ENCODE data around the gene GPR132.

DNA sequence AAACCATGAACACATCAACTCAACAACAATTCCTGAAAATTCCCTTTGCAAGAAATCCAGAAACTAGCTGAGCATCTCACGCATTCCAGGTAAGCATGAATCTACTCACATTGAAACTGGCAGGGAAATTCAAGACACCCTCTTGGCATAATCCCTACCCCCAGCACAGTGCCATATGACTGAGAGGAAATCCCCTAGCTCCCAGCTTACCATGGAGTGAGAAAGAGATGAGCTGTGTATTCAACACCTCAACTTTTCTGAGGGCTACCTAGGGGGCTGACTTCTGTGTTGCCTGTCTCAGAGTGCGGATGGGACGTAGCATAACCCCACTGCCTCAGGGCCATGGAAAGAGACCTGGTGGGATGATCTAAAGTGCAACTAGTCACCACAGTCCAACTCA, 37.7 kb upstream of the GPR132 start:
- TF ChIP-seq, protein P1, sequence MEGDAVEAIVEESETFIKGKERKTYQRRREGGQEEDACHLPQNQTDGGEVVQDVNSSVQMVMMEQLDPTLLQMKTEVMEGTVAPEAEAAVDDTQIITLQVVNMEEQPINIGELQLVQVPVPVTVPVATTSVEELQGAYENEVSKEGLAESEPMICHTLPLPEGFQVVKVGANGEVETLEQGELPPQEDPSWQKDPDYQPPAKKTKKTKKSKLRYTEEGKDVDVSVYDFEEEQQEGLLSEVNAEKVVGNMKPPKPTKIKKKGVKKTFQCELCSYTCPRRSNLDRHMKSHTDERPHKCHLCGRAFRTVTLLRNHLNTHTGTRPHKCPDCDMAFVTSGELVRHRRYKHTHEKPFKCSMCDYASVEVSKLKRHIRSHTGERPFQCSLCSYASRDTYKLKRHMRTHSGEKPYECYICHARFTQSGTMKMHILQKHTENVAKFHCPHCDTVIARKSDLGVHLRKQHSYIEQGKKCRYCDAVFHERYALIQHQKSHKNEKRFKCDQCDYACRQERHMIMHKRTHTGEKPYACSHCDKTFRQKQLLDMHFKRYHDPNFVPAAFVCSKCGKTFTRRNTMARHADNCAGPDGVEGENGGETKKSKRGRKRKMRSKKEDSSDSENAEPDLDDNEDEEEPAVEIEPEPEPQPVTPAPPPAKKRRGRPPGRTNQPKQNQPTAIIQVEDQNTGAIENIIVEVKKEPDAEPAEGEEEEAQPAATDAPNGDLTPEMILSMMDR (IDR thresholded peaks at IDR 0.05): no peak
- TF ChIP-seq ELK1 (IDR thresholded peaks at IDR 0.05; ENCODE audit: low read depth, low read length): no peak
- no peak for TF ChIP-seq JUNB (IDR thresholded peaks at IDR 0.05)
- no peak for TF ChIP-seq RFX5 (IDR thresholded peaks at IDR 0.05)
- TF ChIP-seq RCOR1 (IDR thresholded peaks at IDR 0.05; ENCODE audit: low read depth, low read length): no peak
- no peak for TF ChIP-seq HDAC2 (IDR thresholded peaks at IDR 0.05)
- TF ChIP-seq GATA3 (IDR thresholded peaks at IDR 0.05; ENCODE audit: borderline replicate concordance): no peak

Data from A549 (cell line).